Smooth muscle cell (in vitro differentiated cells): ENCODE results near the gene POC1B. TPM values are rescaled to one million over a fixed set of nuclear protein-coding genes. Genes with fewer than 3 reads are reported as not detected.

Experiments
- DNase-seq: peaks from one replicate; lab custom pipeline; 2025; ENCODE audit not compliant: unreplicated experiment; lab: John Stamatoyannopoulos, UW
- H2AFZ ChIP-seq: fragments of 200-600 bp; sonication (generic); 2 replicates; pipeline ENCODE4 v1.6.0; 2016; ENCODE audit warnings: antibody characterized with exemption, low read depth, mild to moderate bottlenecking
- H3F3A ChIP-seq: fragments of 200-600 bp; sonication (generic); 2 replicates; pipeline ENCODE4 v1.6.0; 2017; ENCODE audit warnings: antibody characterized with exemption, low read depth
- H3K27ac ChIP-seq: fragments of 200-600 bp; sonication (generic); 2 replicates; pipeline ENCODE4 v1.5.1; 2016; ENCODE audit warnings: low read depth, mild to moderate bottlenecking
- H3K27me3 ChIP-seq: fragments of 200-600 bp; sonication (generic); 2 replicates; pipeline ENCODE4 v1.6.1; 2016; ENCODE audit warnings: low read depth, mild to moderate bottlenecking
- H3K36me3 ChIP-seq: fragments of 200-600 bp; sonication (generic); 2 replicates; pipeline ENCODE4 v1.5.1; 2016; ENCODE audit warnings: low read depth
- H3K4me1 ChIP-seq: fragments of 200-600 bp; sonication (generic); 2 replicates; pipeline ENCODE4 v1.5.1; 2016; ENCODE audit warnings: low read depth
- H3K4me2 ChIP-seq: fragments of 200-600 bp; sonication (generic); 2 replicates; pipeline ENCODE4 v1.6.0; 2016; ENCODE audit warnings: mild to moderate bottlenecking
- H3K4me3 ChIP-seq: fragments of 200-600 bp; sonication (generic); 2 replicates; pipeline ENCODE4 v1.5.1; 2016; ENCODE audit warnings: mild to moderate bottlenecking
- H3K79me2 ChIP-seq: fragments of 200-600 bp; sonication (generic); 2 replicates; pipeline ENCODE4 v1.6.0; 2016; ENCODE audit warnings: low read depth, mild to moderate bottlenecking
- H3K9ac ChIP-seq: fragments of 200-600 bp; sonication (generic); 2 replicates; pipeline ENCODE4 v1.6.0; 2016; ENCODE audit warnings: low read depth
- H3K9me3 ChIP-seq: fragments of 200-600 bp; sonication (generic); replicated peaks from 2 replicates; pipeline ENCODE4 v1.5.1; 2016; ENCODE audit warnings: low read depth
- H4K20me1 ChIP-seq: fragments of 200-600 bp; sonication (generic); 2 replicates; pipeline ENCODE4 v1.6.0; 2016; ENCODE audit warnings: low read depth
- CTCF ChIP-seq: fragments of 200-600 bp; sonication (generic); IDR thresholded peaks from 2 replicates; pipeline ENCODE4 v1.5.1; 2017; ENCODE audit warnings: borderline replicate concordance, mild to moderate bottlenecking, antibody characterized with exemption; ENCODE audit not compliant: insufficient read depth, poor library complexity, severe bottlenecking
- WGBS: methylation state at CpG from one replicate; pipeline ENCODE4 v1.1.7; 2016; ENCODE audit warnings: low lambda C conversion rate; 5-methylcytosine and 5-hydroxymethylcytosine counted together
- polyA plus RNA-seq: library from polyadenylated mRNA; unstranded; fragments of >200 nt; fragmentation: Nextera tagmentation; extraction: Ambion mirVana; gene quantifications from 2 replicates; pipeline ENCODE4 v1.2.1, GENCODE V29; 2016
- total RNA-seq: library from RNA; depleted of rRNA; stranded (reverse); fragments of >200 nt; gene quantifications from 2 replicates; pipeline ENCODE4 v1.2.3, GENCODE V29; 2014

The POC1B gene
- total and polyA plus RNA-seq, 2 experiments from 2014 or later, result 9.1 to 13.3 TPM

- no peak for TF ChIP-seq CTCF
- Histone ChIP-seq H3K4me1 (no peaks in the 10 kb centered on the region), H3K27me3 (no peaks in the 10 kb centered on the region), H2AFZ (no peak overlapping the region), H3K4me3 (no peak overlapping the region), H3F3A (no peaks in the 10 kb centered on the region), H3K4me2 (no peak overlapping the region), H3K79me2 (no peaks in the 10 kb centered on the region), H3K9me3 (no peaks in the 10 kb centered on the region), H3K36me3 (no peaks in the 10 kb centered on the region), H3K27ac (no peak overlapping the region), H4K20me1 (no peaks in the 10 kb centered on the region), H3K9ac (no peak overlapping the region)
- WGBS, result 95% methylated on average over 6 of the region's 6 CpGs
- no peak for DNase-seq
These were observed 89.8 kb downstream of the POC1B start for GRCh38 chr12:89436062-89436461.

- H3F3A ChIP-seq, result no peaks in the 10 kb centered on the region
- WGBS, result 76% methylated on average over 4 of the region's 4 CpGs
- no peaks in the 10 kb centered on the region for H3K9me3 ChIP-seq
- no peak overlapping the region for H3K9ac ChIP-seq
- TF ChIP-seq CTCF, result no peak
- no peak overlapping the region for H3K4me3 ChIP-seq
- no peak overlapping the region for H2AFZ ChIP-seq
- H3K4me2 ChIP-seq, result no peak overlapping the region
- H3K4me1 ChIP-seq, result no peaks in the 10 kb centered on the region
- no peaks in the 10 kb centered on the region for H4K20me1 ChIP-seq
- no peaks in the 10 kb centered on the region for H3K79me2 ChIP-seq
- H3K27ac ChIP-seq, result no peak overlapping the region
- H3K36me3 ChIP-seq, result no peaks in the 10 kb centered on the region
- no peak for DNase-seq
- H3K27me3 ChIP-seq, result no peaks in the 10 kb centered on the region
These were observed 92.2 kb downstream of the POC1B start for GRCh38 chr12:89433634-89434033.

- Histone ChIP-seq H3K4me2 (no peak overlapping the region), H3K36me3 (no peaks in the 10 kb centered on the region), H3K79me2 (no peaks in the 10 kb centered on the region), H3F3A (no peaks in the 10 kb centered on the region), H3K9me3 (no peaks in the 10 kb centered on the region), H3K27me3 (no peaks in the 10 kb centered on the region), H3K4me3 (no peak overlapping the region), H3K27ac (no peak overlapping the region), H3K4me1 (no peaks in the 10 kb centered on the region), H4K20me1 (no peaks in the 10 kb centered on the region), H3K9ac (no peak overlapping the region), H2AFZ (no peak overlapping the region)
- DNase-seq, result no peak
- no peak for TF ChIP-seq CTCF
- WGBS, result 100% methylated on average over 1 of the region's 1 CpG
These were observed 93.5 kb downstream of the POC1B start for GRCh38 chr12:89432396-89432795.

- Histone ChIP-seq H3K9me3 (no peaks in the 10 kb centered on the region), H3K27me3 (no peaks in the 10 kb centered on the region), H3K27ac (no peak overlapping the region), H3K9ac (no peak overlapping the region), H4K20me1 (no peaks in the 10 kb centered on the region), H3K4me1 (no peaks in the 10 kb centered on the region), H3F3A (no peaks in the 10 kb centered on the region), H3K36me3 (no peaks in the 10 kb centered on the region), H3K4me3 (no peak overlapping the region), H2AFZ (no peak overlapping the region), H3K4me2 (no peak overlapping the region), H3K79me2 (no peaks in the 10 kb centered on the region)
- TF ChIP-seq CTCF, result no peak
- WGBS, result 92% methylated on average over 3 of the region's 3 CpGs
- DNase-seq, result no peak
These were observed 96.3 kb downstream of the POC1B start for GRCh38 chr12:89429528-89429927.
